Ovary (tissue), 9 donors: ENCODE results near the gene PLXNA2. TPM values are rescaled to one million over a fixed set of nuclear protein-coding genes. Genes with fewer than 3 reads are reported as not detected.

Source experiments
- DNase-seq, 5 donors: peaks; one replicate each; pipeline ENCODE4 v3.0.0-alpha.2; 2019 to 2020
- H3K27ac ChIP-seq, 2 donors: fragments of 200-600 bp; one replicate each; pipeline versions ENCODE4 v1.5.1 to v1.8.0; 2019 to 2022
- H3K27me3 ChIP-seq: fragments of 200-600 bp; one replicate; pipeline ENCODE4 v1.8.0; 2022
- H3K36me3 ChIP-seq: fragments of 200-600 bp; sonication (generic); one replicate; pipeline ENCODE4 v1.5.1; 2019
- H3K4me1 ChIP-seq: one replicate; pipeline ENCODE4 v1.8.1; 2013; ENCODE audit warnings: mild to moderate bottlenecking, moderate library complexity; ENCODE audit not compliant: insufficient read depth
- H3K4me3 ChIP-seq: fragments of 200-600 bp; sonication (generic); one replicate; pipeline ENCODE4 v1.5.1; 2017
- H3K9me3 ChIP-seq, 2 donors: fragments of 200-600 bp in 1 of 2; sonication (generic) in 1 of 2; one replicate each; pipeline versions ENCODE4 v1.5.1 to v1.8.1; 2013 to 2019; ENCODE audit warnings: mild to moderate bottlenecking in 1 of 2, moderate library complexity in 1 of 2
- EP300 ChIP-seq: sonication (generic); formaldehyde crosslinking; IDR thresholded peaks from one replicate; pipeline ENCODE4 v1.6.1; 2017; ENCODE audit warnings: antibody characterized with exemption
- POLR2A ChIP-seq: fragments of 450-650 bp; IDR thresholded peaks from one replicate; pipeline ENCODE4 v1.6.1; 2017; ENCODE audit warnings: antibody characterized with exemption, mild to moderate bottlenecking, moderate library complexity
- WGBS, 3 donors: extraction: QIAGEN DNeasy Blood & Tissue Kit in 1 of 3; methylation state at CpG; one replicate each; pipeline versions ENCODE4 v1.1.5 to v1.1.7; 2013 to 2017; 5-methylcytosine and 5-hydroxymethylcytosine counted together
- intact Hi-C, 4 donors: fragments of 100-400 bp; cut with DNase I; formaldehyde crosslinking; loops; one replicate each; pipeline versions ENCODE4 v1.11.0 to v1.15.1; 2022 to 2023
- polyA plus RNA-seq, 2 donors: library from polyadenylated mRNA; stranded (reverse); fragments of 200-250 nt in 1 of 2; fragments of 350-450 nt in 1 of 2; fragmentation: Illumina TruSeq in 1 of 2; extraction: RNeasy Lipid Tissue Mini Kit (QIAGEN cat#74804) in 1 of 2; gene quantifications; one replicate each; pipeline ENCODE4 v1.2.3, GENCODE V29; 2013 to 2014
- total RNA-seq, 7 donors: library from RNA; depleted of rRNA in 2 of 7; stranded (reverse); fragments of >200 nt in 2 of 7; fragmentation: NEBNext Ultra II Directional in 3 of 7; extraction: Animal tissue kit (Norgen Biotek cat#: 25700) in 3 of 7; gene quantifications; one replicate each; pipeline versions ENCODE4 v1.1.0 to v1.2.4, GENCODE V29; 2016 to 2023
- TF ChIP-seq, protein P1 (sequence below), 3 donors: fragments of 450-650 bp in 2 of 3; fragments of 200-600 bp in 1 of 3; IDR thresholded peaks; one replicate each; pipeline versions ENCODE4 v1.5.1 to v1.8.0; 2016 to 2022; ENCODE audit warnings: antibody characterized with exemption in 3 of 3, mild to moderate bottlenecking in 1 of 3
- donor health status: DM: no; HTN: no; CAD: no; lungs with moderate emphysema.
- donor health status: DM: no; HTN: no; CAD: no.
- donor health status: Bipolar disorder and iron deficiency.
- donor health status: DM: yes; HTN: yes; CAD: no.
- donor health status: DM: no; HTN: no; CAD: no.
- donor health status: DM: yes; HTN: yes; CAD: no.

PLXNA2 gene
- total and polyA plus RNA-seq, 9 donors = 10.7 to 71.5 (median 44.0) TPM

DNA sequence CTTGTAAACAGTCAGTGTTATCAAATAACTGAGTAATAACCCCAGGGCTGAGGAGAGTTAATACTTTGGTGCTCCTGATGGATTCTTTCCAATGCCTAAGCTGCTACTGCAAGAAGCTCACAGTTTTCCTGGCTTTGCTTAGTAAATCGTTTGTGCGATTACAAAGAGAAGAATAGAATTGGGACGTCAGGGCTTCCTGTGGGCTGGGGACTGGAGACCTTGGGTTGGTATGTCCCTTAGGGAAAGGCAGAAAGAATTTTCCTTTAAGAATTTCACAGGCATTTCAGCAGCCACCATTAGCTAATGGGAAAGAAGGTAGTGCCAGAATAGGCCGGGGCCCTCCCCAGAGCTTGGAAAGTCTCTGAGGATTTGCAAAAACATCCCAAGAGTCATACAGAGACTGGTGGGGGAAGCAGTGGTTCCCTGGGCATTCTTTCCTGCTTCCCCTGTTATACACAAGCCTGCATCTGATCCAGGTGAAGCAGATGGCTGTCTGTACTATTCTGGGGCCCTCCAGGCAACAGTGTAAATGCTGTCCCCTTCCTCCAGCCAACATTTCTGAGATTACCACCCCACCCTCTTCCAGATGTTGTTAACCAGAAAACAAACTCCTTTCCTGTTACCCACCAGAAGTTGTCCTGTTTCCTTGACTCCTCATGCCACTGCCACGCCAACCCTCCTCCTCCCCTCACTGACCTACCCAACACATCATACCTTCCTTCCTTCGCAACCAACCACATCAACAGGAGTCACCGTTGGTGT, 40.2 kb downstream of the PLXNA2 start:
- H3K9me3 ChIP-seq = no peaks in the 10 kb centered on the region
- intact Hi-C loops = loop anchor here in 1 of 4 donors (5.0 kb wide), 1 partner anchor 33 kb away; no protein-coding TSS in a partner anchor
- peak overlapping the region in 1 of 2 donors; percentile 20 for H3K27ac ChIP-seq
- no peak for DNase-seq
- peaks cover 17% of the 10 kb centered on the region for H3K4me1 ChIP-seq
- TF ChIP-seq EP300 (no peak), POLR2A (no peak)
- TF ChIP-seq, protein P1, sequence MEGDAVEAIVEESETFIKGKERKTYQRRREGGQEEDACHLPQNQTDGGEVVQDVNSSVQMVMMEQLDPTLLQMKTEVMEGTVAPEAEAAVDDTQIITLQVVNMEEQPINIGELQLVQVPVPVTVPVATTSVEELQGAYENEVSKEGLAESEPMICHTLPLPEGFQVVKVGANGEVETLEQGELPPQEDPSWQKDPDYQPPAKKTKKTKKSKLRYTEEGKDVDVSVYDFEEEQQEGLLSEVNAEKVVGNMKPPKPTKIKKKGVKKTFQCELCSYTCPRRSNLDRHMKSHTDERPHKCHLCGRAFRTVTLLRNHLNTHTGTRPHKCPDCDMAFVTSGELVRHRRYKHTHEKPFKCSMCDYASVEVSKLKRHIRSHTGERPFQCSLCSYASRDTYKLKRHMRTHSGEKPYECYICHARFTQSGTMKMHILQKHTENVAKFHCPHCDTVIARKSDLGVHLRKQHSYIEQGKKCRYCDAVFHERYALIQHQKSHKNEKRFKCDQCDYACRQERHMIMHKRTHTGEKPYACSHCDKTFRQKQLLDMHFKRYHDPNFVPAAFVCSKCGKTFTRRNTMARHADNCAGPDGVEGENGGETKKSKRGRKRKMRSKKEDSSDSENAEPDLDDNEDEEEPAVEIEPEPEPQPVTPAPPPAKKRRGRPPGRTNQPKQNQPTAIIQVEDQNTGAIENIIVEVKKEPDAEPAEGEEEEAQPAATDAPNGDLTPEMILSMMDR (IDR thresholded peaks at IDR 0.05) = no peak
- no peaks in the 10 kb centered on the region for H3K27me3 ChIP-seq
- H3K4me3 ChIP-seq = no peak overlapping the region
- 43 to 51% (median 46%) methylated on average over 7 of the region's 7 CpGs for WGBS, 3 donors
- H3K36me3 ChIP-seq = no peaks in the 10 kb centered on the region

DNA sequence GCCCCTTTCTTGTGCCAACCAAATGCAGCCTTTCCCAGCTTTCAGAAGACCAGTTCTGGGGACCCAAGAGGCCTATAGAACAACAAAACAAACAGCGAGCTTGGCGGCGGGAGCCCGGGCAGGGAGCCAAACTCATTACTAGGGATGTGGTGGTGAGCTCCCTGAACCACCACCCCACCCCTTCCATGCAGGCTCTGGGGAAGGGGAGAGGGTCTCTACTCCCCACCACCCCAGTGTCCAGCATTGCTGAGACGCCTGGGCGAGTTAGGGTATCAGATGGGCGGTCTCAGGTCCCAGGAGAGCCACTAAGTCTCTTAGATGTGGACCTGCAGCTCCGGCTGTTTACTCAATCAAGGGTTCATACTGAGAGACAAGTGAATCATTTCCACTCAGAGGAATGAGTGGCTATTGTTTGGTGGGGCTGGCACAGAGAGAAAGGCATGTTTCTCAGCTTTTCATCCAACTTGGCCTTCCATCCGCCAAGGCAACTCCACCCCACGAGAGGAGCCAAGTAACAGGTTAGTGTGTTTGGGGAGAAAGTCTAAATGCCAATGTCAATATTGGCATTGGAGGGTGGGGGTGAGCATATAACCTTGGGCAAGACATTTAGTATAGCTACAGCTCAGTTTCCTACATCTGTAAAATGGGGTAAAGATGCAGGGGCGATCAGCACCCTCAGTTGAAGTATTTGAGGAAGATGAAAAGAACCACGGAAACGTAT, 40.9 kb downstream of the PLXNA2 start:
- no peak overlapping the region for H3K4me3 ChIP-seq
- peak overlapping the region in 1 of 2 donors; percentile 20 for H3K27ac ChIP-seq
- TF ChIP-seq POLR2A = no peak
- TF ChIP-seq, protein P1 (IDR thresholded peaks at IDR 0.05) = no peak
- no peak for TF ChIP-seq EP300
- peaks cover 17% of the 10 kb centered on the region for H3K4me1 ChIP-seq
- H3K9me3 ChIP-seq = no peaks in the 10 kb centered on the region
- no peaks in the 10 kb centered on the region for H3K27me3 ChIP-seq
- no peaks in the 10 kb centered on the region for H3K36me3 ChIP-seq
- intact Hi-C loops = loop anchor here in 1 of 4 donors (5.0 kb wide), 1 partner anchor 34 kb away; no protein-coding TSS in a partner anchor
- 50 to 64% (median 62%) methylated on average over 13 of the region's 13 CpGs for WGBS, 3 donors
- peak in 4 of 5 donors; percentile 58 to 71 (median 64) for DNase-seq

DNA sequence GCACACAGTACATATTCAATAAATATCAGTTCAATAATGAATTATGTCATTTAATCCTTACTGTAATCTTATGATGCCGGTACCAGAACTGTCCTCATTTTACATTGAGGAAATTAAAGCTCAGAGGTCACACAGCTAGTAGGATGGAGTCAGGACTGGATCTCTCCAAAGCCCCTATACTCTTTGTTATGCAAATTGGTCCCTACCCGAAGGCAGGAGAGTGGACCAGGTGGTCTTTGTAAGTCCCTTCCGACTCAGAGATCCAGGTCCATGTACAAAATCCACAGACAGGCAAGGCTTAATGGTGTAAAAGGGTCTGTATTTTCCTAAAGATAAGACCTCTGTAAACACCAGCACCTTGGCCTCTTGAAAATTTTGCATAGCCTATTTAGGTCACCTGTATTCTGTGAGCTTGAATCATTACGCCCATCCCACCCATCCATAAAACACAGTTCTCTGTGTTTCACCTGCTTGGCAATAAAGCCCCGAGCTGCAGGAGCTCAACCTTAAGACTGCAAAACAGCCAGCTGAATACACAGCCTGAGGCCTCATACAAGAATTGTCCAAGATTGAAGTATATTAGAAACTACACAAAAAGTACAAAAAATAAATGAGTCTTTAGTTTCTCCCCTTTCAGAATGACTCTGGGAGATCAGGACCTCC, 41.7 kb downstream of the PLXNA2 start:
- WGBS, 3 donors = 92 to 93% (median 93%) methylated on average over 5 of the region's 5 CpGs
- intact Hi-C loops = loop anchor here in 1 of 4 donors (5.0 kb wide), 1 partner anchor 35 kb away; no protein-coding TSS in a partner anchor
- Histone ChIP-seq H3K4me3 (no peak overlapping the region), H3K9me3 (no peaks in the 10 kb centered on the region), H3K36me3 (no peaks in the 10 kb centered on the region), H3K27ac (no peak overlapping the region), H3K27me3 (no peaks in the 10 kb centered on the region), H3K4me1 (peaks cover 17% of the 10 kb centered on the region)
- DNase-seq = no peak
- TF ChIP-seq POLR2A (no peak), EP300 (no peak)
- TF ChIP-seq, protein P1 (IDR thresholded peaks at IDR 0.05) = no peak

DNA sequence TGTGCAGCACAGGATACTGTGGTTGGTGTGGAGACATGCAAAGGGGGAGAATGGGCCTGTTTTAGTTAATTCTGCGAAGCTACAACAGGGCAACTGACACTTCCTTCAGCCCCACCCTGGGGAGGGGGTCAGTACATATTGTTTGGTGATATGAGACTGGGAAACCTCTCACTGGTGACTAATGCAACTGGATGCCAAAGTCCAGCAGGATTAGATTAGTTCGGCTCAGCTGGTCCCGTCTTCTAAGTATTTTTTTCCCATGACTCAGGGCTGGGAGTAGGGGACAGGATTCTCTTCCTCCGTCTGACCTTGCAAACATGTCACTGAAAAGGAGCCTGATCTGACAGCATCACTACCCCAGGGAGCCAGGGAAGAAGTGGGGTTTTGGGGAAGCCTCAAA, 43.0 kb downstream of the PLXNA2 start:
- peaks cover 17% of the 10 kb centered on the region for H3K4me1 ChIP-seq
- H3K36me3 ChIP-seq = no peaks in the 10 kb centered on the region
- DNase-seq = peak in 2 of 5 donors; percentile 35 to 61

More for the DNA sequence above, 43.0 kb downstream of the PLXNA2 start:
- no peaks in the 10 kb centered on the region for H3K27me3 ChIP-seq
- no peaks in the 10 kb centered on the region for H3K9me3 ChIP-seq
- 1 to 10% (median 5%) methylated on average over 4 of the region's 4 CpGs for WGBS, 3 donors
- TF ChIP-seq, protein P1 (IDR thresholded peaks at IDR 0.05) = no peak
- TF ChIP-seq POLR2A = no peak
- no peak for TF ChIP-seq EP300
- no peak overlapping the region for H3K27ac ChIP-seq
- intact Hi-C loops = loop anchor here in 1 of 4 donors (5.0 kb wide), 1 partner anchor 36 kb away; no protein-coding TSS in a partner anchor
- H3K4me3 ChIP-seq = no peak overlapping the region
